Lung (tissue), 12 donors: ENCODE measurements around the gene PLD5. TPM values are rescaled to one million over a fixed set of nuclear protein-coding genes. Genes with fewer than 3 reads are reported as not detected.

Experiments used
- ATAC-seq: fragments of 200-7000 bp; cut with Tn5 transposase; one replicate; pipeline ENCODE4 v1.9.1; 2020; ENCODE audit warnings: moderate number of reproducible peaks; ENCODE audit not compliant: insufficient read depth, low FRiP score
- DNase-seq, 3 donors: peaks; one replicate each; pipeline ENCODE4 v3.0.0-alpha.2; 2013 to 2017
- H3K27ac ChIP-seq, 2 donors: one replicate each; pipeline ENCODE4 v1.5.1; 2013; ENCODE audit warnings: mild to moderate bottlenecking in 2 of 2, moderate library complexity in 2 of 2, control low read depth in 1 of 2, inconsistent platforms in 1 of 2, low read depth in 1 of 2, low read length in 1 of 2
- H3K27me3 ChIP-seq, 3 donors: one replicate each; pipeline ENCODE4 v1.5.1; 2013; ENCODE audit warnings: low read length in 2 of 3; ENCODE audit not compliant: control insufficient read depth in 3 of 3, insufficient read depth in 3 of 3
- H3K36me3 ChIP-seq, 4 donors: one replicate each; pipeline ENCODE4 v1.5.1; 2013; ENCODE audit warnings: low read length in 4 of 4, mild to moderate bottlenecking in 1 of 4, moderate library complexity in 1 of 4; ENCODE audit not compliant: control insufficient read depth in 4 of 4, insufficient read depth in 4 of 4
- H3K4me1 ChIP-seq, 5 donors: one replicate each; pipeline ENCODE4 v1.5.1; 2013; ENCODE audit warnings: low read length in 5 of 5, mild to moderate bottlenecking in 2 of 5, moderate library complexity in 1 of 5; ENCODE audit not compliant: control insufficient read depth in 5 of 5, insufficient read depth in 5 of 5
- H3K4me3 ChIP-seq: one replicate; pipeline ENCODE4 v1.5.1; 2013; ENCODE audit warnings: mild to moderate bottlenecking, control low read depth, moderate library complexity
- H3K9ac ChIP-seq, 2 donors: one replicate each; pipeline ENCODE4 v1.5.1; 2013; ENCODE audit warnings: low read length in 2 of 2, control low read depth in 1 of 2; ENCODE audit not compliant: insufficient read depth in 1 of 2
- H3K9me3 ChIP-seq, 4 donors: one replicate each; pipeline ENCODE4 v1.5.1; 2013; ENCODE audit warnings: low read length in 3 of 4, mild to moderate bottlenecking in 1 of 4, moderate library complexity in 1 of 4; ENCODE audit not compliant: control insufficient read depth in 4 of 4, insufficient read depth in 3 of 4
- CTCF ChIP-seq: IDR thresholded peaks from 2 replicates; pipeline ENCODE4 v1.5.1; 2012; ENCODE audit warnings: mild to moderate bottlenecking; ENCODE audit errors: control extremely low read depth, extremely low read depth
- WGBS, 2 donors: extraction: QIAGEN DNeasy Blood & Tissue Kit; methylation state at CpG; one replicate each; pipeline ENCODE4 v1.1.7; 2013; 5-methylcytosine and 5-hydroxymethylcytosine counted together
- polyA plus RNA-seq, 2 donors: library from polyadenylated mRNA; stranded (reverse); fragments of 200-250 nt; gene quantifications; one replicate each; pipeline ENCODE4 v1.2.1, GENCODE V29; 2013
- total RNA-seq, 2 donors: library from RNA; depleted of rRNA in 1 of 2; stranded (reverse); fragments of >200 nt in 1 of 2; gene quantifications; one replicate each; pipeline ENCODE4 v1.2.1, GENCODE V29; 2014 to 2021
- donor health status: control.
- donor health status: control.
- donor health status: Bipolar disorder and iron deficiency.
- donor health status: healthy.
- donor health status: DM: yes; HTN: yes; CAD: no.

Gene PLD5
- total and polyA plus RNA-seq, 4 donors = 0.09 to 0.43 (median 0.28) TPM

GRCh38 chr1:242133351-242133750 is 391.1 kb downstream of the PLD5 start:
- no peak for TF ChIP-seq CTCF
- no peaks in the 10 kb centered on the region for H3K27me3 ChIP-seq
- H3K4me1 ChIP-seq = no peaks in the 10 kb centered on the region
- no peaks in the 10 kb centered on the region for H3K36me3 ChIP-seq
- 98 to 100% methylated on average over 1 of the region's 1 CpG for WGBS, 2 donors
- no peak overlapping the region for H3K27ac ChIP-seq
- H3K9ac ChIP-seq = no peak overlapping the region
- DNase-seq (no peak), ATAC-seq (no peak)
- H3K4me3 ChIP-seq = no peak overlapping the region
- H3K9me3 ChIP-seq = peaks cover 0 to 3% (median 0%) of the 10 kb centered on the region in 4 donors

GRCh38 chr1:242132121-242132817 is 392.2 kb downstream of the PLD5 start:
- no peaks in the 10 kb centered on the region for H3K4me1 ChIP-seq
- ATAC-seq = no peak
- H3K9ac ChIP-seq = no peak overlapping the region
- no peaks in the 10 kb centered on the region for H3K27me3 ChIP-seq
- WGBS, 2 donors = 80 to 88% methylated on average over 9 of the region's 9 CpGs
- no peak overlapping the region for H3K27ac ChIP-seq
- peaks cover 0 to 3% (median 0%) of the 10 kb centered on the region in 4 donors for H3K9me3 ChIP-seq
- no peak for TF ChIP-seq CTCF
- DNase-seq = no peak
- no peaks in the 10 kb centered on the region for H3K36me3 ChIP-seq
- no peak overlapping the region for H3K4me3 ChIP-seq

GRCh38 chr1:242128951-242129502 is 395.5 kb downstream of the PLD5 start:
- Histone ChIP-seq H3K36me3 (no peaks in the 10 kb centered on the region), H3K4me3 (no peak overlapping the region), H3K4me1 (no peaks in the 10 kb centered on the region), H3K27ac (no peak overlapping the region), H3K9me3 (no peaks in the 10 kb centered on the region), H3K27me3 (no peaks in the 10 kb centered on the region), H3K9ac (no peak overlapping the region)
- ATAC-seq (no peak), DNase-seq (peak in 1 of 3 donors; percentile 40)
- 66 to 73% methylated on average over 8 of the region's 8 CpGs for WGBS, 2 donors
- TF ChIP-seq CTCF = no peak
